Adrenal gland (tissue), 5 donors: ENCODE data around the gene EXD3.

Experiments used
- CTCF ChIP-seq, 6 experiments: fragments of 450-650 bp in 4 of 6; fragments of 200-600 bp in 2 of 6; sonication (generic) in 1 of 6; IDR thresholded peaks; 1 replicate in 5 of 6; 2 replicates in 1 of 6; pipeline versions ENCODE4 v1.5.1 to v1.8.0; 2016 to 2021; ENCODE audit warnings: antibody characterized with exemption in 6 of 6, mild to moderate bottlenecking in 2 of 6, moderate library complexity in 1 of 6
- POLR2A ChIP-seq, 2 donors: fragments of 450-650 bp; IDR thresholded peaks; one replicate each; pipeline ENCODE4 v1.6.1; 2017; ENCODE audit warnings: antibody characterized with exemption in 2 of 2, mild to moderate bottlenecking in 2 of 2, moderate library complexity in 1 of 2
- donor health status: DM: no; HTN: no; CAD: no.

- no peak for TF ChIP-seq POLR2A (IDR thresholded peaks at IDR 0.05)
- no peak for TF ChIP-seq CTCF (IDR thresholded peaks at IDR 0.05)
Measured at GRCh38 chr9:137393176-137394150, 29.5 kb downstream of the EXD3 start.
